Natural killer cell treated with Interleukin-12 subunit alpha and Interleukin-12 subunit beta and Interleukin-15 and Interleukin-18, amount 100 ng/mL, for 72 hours (primary cell): ENCODE results near the gene KCNMA1. TPM values are rescaled to one million over a fixed set of nuclear protein-coding genes. Genes with fewer than 3 reads are reported as not detected.

Experiments
- ATAC-seq, 2 donors: fragments of 150-1000 bp; cut with Tn5 transposase in 1 of 2; sonication (Bioruptor Pico), chemical (Tn5 transposase) in 1 of 2; 2 replicates each; pipeline ENCODE4 v1.10.0; 2021
- DNase-seq: peaks from one replicate; pipeline ENCODE4 v3.0.0; 2022; ENCODE audit warnings: low spot score
- H3K27ac Mint-ChIP-seq, 2 donors: 1 replicate in 1 of 2; 2 replicates in 1 of 2; pipeline ENCODE4 v1.8.0; 2022; ENCODE audit warnings: mixed read lengths in 2 of 2, mild to moderate bottlenecking in 1 of 2, moderate library complexity in 1 of 2
- H3K27me3 Mint-ChIP-seq, 2 donors: 1 replicate in 1 of 2; 2 replicates in 1 of 2; pipeline ENCODE4 v1.8.0; 2022; ENCODE audit warnings: mixed read lengths in 2 of 2
- H3K36me3 Mint-ChIP-seq: one replicate; pipeline ENCODE4 v1.8.0; 2022; ENCODE audit warnings: mixed read lengths
- H3K4me1 Mint-ChIP-seq, 2 donors: 1 replicate in 1 of 2; 2 replicates in 1 of 2; pipeline ENCODE4 v1.8.0; 2022; ENCODE audit warnings: low read depth in 2 of 2, mixed read lengths in 2 of 2, mild to moderate bottlenecking in 1 of 2
- H3K4me3 Mint-ChIP-seq: one replicate; pipeline ENCODE4 v1.8.0; 2022; ENCODE audit warnings: mixed read lengths
- H3K9me3 Mint-ChIP-seq: 2 replicates; pipeline ENCODE4 v1.8.0; 2022; ENCODE audit warnings: mixed read lengths
- total RNA-seq, 2 donors: library from RNA; stranded (reverse); gene quantifications; one replicate each; pipeline ENCODE4 v1.2.3, GENCODE V29; 2022

Gene KCNMA1
- total RNA-seq, 2 donors from 2014 or later, result 2.8 TPM; not detected in 1

DNA sequence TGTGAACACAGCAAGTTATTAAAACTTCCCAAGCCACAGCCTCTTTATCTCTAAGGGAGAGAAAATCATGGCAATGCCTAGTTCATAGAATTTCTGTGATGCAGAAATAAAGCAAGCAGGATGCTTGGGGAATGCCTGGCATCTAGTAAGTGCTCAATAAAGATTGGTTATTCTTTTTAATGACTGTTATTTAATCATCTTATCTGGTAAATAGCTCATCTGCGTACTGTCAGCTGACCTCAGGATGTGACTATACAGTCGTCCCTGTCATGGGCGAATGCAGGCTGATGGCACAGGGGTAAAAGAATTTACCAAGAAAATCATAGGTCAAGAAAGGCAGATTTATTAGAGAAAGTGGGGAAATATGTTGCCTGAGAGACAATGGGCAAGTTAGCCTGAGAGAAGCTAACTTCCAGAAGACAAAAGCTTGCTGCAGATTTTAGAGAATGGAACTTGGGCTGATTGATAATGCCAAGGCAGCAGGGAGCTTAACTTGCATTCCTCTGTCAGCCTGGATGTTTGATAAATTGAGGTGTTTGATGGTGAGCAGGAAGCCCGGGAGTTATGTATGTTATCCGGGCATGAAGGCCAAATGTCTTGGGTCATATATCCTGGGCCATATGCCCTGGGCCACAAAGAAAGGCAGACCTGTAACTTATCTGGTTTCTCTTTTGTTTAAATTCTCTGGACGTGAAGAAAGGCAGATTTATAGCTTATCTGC, 126.0 kb downstream of the KCNMA1 start:
- no peak overlapping the region for H3K27ac Mint-ChIP-seq
- peaks cover 11 to 23% of the 10 kb centered on the region in 2 donors for H3K27me3 Mint-ChIP-seq
- ATAC-seq, result no peak
- DNase-seq, result no peak
- no peaks in the 10 kb centered on the region for H3K9me3 Mint-ChIP-seq
- H3K4me3 Mint-ChIP-seq, result no peak overlapping the region
- H3K36me3 Mint-ChIP-seq, result no peaks in the 10 kb centered on the region
- no peaks in the 10 kb centered on the region for H3K4me1 Mint-ChIP-seq

DNA sequence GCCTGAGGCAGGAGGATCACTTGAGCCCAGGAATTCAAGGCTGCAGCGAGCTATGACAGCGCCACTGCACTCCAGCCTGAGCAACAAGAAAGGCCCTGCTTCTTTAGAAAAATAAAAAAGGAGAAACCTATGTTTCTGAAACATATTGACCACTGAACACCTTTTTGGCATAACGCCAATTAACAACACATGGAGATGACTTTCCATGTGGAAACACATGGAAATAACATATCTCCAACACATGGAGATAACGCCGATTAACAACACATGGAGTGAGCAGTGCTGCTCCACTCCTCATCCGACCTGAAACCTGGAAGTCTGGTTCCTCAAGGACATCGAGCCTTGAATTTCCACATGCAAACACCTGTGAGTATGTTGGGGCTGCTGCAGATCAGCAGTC, 126.9 kb downstream of the KCNMA1 start:
- H3K36me3 Mint-ChIP-seq, result no peaks in the 10 kb centered on the region
- ATAC-seq, result no peak
- no peaks in the 10 kb centered on the region for H3K9me3 Mint-ChIP-seq
- H3K4me1 Mint-ChIP-seq, result no peaks in the 10 kb centered on the region
- H3K4me3 Mint-ChIP-seq, result no peak overlapping the region
- H3K27ac Mint-ChIP-seq, result no peak overlapping the region
- no peak for DNase-seq
- peaks cover 14 to 22% of the 10 kb centered on the region in 2 donors for H3K27me3 Mint-ChIP-seq

DNA sequence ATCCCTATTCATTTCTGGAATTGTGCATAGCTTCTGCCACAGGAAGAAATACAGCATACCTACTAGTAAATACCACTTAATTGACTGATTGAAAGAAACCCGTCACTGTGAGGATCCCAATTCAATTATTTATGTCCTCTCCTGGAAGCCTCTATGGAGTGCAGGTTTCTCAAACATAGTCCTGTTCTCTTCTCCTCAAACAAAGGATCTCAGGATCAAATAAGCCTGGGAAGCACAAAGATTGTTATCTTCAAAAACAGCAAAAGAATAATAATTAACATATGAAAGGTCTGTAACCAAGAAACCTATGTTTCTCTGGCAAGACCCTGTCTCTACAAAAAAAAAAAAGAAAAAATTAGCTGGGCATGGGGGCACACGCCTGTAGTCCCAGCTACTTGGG, 127.3 kb downstream of the KCNMA1 start:
- Mint-ChIP-seq H3K4me1 (no peaks in the 10 kb centered on the region), H3K9me3 (no peaks in the 10 kb centered on the region), H3K4me3 (no peak overlapping the region), H3K27me3 (peaks cover 18 to 24% of the 10 kb centered on the region in 2 donors), H3K36me3 (no peaks in the 10 kb centered on the region), H3K27ac (no peak overlapping the region)
- DNase-seq (no peak), ATAC-seq (no peak)

DNA sequence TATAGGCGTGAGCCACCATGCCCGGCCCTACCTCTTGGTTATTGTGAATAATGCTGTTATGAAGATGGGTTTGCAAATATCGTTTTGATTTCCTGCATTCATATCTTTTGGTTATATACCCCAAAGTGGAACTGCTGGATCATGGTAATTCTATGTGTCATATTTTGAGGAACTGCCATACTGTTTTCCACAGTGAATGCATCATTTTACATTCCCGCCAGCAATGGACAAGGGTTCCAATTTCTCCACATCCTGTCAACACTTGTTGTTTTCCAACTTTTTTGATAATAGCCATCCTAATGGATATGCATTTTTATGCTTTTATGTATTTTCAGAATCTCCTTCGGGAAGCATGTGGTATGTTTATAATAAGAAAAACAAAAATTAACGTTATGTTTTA, 128.2 kb downstream of the KCNMA1 start:
- no peak for ATAC-seq
- DNase-seq, result no peak
- Mint-ChIP-seq H3K4me1 (no peaks in the 10 kb centered on the region), H3K9me3 (no peaks in the 10 kb centered on the region), H3K27ac (no peak overlapping the region), H3K36me3 (no peaks in the 10 kb centered on the region), H3K27me3 (peaks cover 20 to 27% of the 10 kb centered on the region in 2 donors), H3K4me3 (no peak overlapping the region)

DNA sequence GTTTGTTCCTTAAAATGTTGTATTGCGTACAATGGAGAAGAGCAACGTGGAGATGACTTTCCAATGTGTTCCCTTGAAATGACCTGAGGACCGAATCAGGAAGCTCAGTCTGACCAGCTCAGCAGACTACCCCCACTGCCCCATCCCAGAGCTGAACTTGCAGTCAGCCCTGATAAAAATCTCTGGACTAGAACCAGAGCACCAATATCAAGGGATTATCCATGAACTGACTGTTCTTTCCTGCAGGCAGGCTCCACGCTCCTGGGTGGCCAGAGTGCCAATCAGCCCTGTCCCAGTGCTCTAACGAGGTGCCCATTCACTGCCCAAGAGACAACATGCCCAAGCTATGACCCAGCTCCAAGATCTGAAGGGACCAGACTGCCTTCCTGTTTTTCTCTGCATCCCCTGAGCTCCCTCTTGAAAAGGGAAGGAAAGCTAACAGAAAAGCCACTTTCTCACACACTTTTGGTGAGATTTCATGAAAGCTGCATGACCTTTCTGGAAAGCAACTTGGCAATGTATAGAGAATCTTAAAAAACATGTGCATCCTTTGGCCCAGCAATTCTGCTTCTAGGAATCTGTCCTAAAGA, 130.2 kb downstream of the KCNMA1 start:
- no peaks in the 10 kb centered on the region for H3K4me1 Mint-ChIP-seq
- no peak for DNase-seq
- H3K4me3 Mint-ChIP-seq, result no peak overlapping the region
- ATAC-seq, result no peak
- peaks cover 23 to 34% of the 10 kb centered on the region in 2 donors for H3K27me3 Mint-ChIP-seq
- no peak overlapping the region for H3K27ac Mint-ChIP-seq
- no peaks in the 10 kb centered on the region for H3K36me3 Mint-ChIP-seq
- H3K9me3 Mint-ChIP-seq, result no peaks in the 10 kb centered on the region

DNA sequence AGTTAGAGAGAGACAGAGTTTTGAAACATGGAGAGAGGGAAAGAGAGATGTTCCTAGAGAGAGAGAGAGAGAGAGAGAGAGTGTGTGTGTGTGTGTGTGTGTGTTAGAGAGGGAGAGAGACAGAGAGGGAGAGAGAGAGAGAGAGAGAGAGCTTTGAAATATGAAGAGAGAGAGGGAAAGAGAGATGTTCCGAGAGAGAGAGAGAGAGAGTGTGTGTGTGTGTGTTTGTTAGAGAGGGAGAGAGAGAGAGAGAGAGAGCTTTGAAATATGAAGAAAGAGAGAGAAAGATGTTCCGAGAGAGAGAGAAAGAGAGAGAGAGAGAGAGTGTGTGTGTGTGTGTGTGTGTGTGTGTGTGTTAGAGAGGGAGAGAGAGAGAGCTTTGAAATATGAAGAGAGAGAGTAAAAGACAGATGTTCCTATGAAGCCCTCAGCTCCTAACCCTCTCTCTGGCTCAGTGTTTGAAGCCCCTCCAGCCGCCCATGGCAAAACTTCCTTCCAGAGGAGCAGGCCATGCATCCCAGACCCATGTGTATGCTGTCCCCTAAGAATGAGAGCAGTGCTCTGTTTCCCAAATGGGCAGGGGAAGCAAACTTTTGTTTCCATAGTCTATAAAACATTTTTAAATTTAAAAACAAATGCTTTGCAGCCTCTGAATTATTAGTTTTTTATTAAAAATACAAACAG, 130.9 kb downstream of the KCNMA1 start:
- no peak for DNase-seq
- H3K27ac Mint-ChIP-seq, result no peak overlapping the region
- peaks cover 27 to 40% of the 10 kb centered on the region in 2 donors for H3K27me3 Mint-ChIP-seq
- no peaks in the 10 kb centered on the region for H3K9me3 Mint-ChIP-seq
- H3K4me1 Mint-ChIP-seq, result no peaks in the 10 kb centered on the region
- H3K4me3 Mint-ChIP-seq, result no peak overlapping the region
- H3K36me3 Mint-ChIP-seq, result no peaks in the 10 kb centered on the region
- ATAC-seq, result no peak

DNA sequence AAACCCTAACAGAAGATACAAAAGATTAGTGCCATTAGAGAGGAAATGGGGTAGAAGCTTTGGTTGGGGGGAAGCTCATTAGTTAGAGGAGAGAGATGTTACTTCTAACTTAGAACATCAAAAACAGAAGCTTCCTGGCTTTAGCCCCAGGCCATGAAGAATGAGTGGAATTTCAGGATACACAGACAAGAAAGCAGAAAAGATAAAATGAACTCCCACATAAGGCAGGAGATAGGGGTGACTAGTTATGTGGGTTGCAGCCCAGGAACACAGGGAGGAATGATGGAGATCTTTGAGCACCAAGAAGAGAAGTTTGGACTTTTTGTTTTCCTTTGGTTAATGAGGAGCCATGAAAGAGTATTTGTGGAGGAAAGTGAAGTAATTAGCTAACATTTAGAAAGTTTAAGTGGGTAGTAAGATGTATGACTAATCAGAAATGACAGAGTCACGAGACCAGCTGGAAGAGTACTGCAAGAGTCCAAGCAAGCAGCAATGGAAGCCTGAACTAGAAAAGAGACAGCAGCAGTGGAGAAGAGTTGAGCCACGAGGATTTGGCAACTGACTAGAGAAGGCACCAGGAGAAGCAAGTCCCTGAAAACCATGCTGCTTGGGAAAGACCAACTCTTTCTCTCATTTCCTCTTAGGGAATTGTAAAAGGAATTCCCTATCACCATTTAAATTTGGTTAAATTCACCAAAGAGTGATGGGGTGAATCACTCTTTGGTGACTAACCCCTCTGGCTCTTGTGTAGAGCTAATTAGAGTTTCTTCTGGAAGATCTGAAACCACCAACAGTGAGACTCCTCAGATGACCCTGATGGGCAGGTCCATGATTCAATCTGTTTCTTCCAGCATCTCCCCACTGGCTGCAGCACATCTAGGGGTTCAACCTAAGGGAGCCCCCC, 131.9 kb downstream of the KCNMA1 start:
- Mint-ChIP-seq H3K27ac (no peak overlapping the region), H3K27me3 (peaks cover 27 to 40% of the 10 kb centered on the region in 2 donors), H3K4me1 (no peaks in the 10 kb centered on the region), H3K4me3 (no peak overlapping the region), H3K36me3 (no peaks in the 10 kb centered on the region), H3K9me3 (no peaks in the 10 kb centered on the region)
- DNase-seq, result no peak
- no peak for ATAC-seq

DNA sequence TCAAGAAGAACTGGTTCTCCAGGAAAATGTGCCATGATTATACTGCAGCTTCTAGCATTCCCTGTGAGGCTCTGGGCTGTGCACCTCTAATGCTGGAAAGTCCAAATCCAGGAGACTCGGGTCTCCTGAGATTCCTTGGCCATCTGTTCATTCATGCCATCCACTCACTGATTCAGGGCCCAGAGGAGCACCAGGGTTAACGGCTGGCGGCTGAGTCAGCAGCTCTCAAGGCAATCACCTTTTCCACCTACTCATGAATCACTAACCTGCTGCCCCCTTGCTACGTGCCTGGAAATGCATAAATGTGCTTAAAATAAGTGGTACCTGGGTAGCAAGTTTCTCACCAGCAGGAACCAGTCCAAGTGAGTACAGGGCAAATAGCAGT, 132.7 kb downstream of the KCNMA1 start:
- Mint-ChIP-seq H3K9me3 (no peaks in the 10 kb centered on the region), H3K4me3 (no peak overlapping the region), H3K4me1 (no peaks in the 10 kb centered on the region), H3K27me3 (peaks cover 26 to 40% of the 10 kb centered on the region in 2 donors), H3K27ac (no peak overlapping the region), H3K36me3 (no peaks in the 10 kb centered on the region)
- DNase-seq (no peak), ATAC-seq (no peak)

DNA sequence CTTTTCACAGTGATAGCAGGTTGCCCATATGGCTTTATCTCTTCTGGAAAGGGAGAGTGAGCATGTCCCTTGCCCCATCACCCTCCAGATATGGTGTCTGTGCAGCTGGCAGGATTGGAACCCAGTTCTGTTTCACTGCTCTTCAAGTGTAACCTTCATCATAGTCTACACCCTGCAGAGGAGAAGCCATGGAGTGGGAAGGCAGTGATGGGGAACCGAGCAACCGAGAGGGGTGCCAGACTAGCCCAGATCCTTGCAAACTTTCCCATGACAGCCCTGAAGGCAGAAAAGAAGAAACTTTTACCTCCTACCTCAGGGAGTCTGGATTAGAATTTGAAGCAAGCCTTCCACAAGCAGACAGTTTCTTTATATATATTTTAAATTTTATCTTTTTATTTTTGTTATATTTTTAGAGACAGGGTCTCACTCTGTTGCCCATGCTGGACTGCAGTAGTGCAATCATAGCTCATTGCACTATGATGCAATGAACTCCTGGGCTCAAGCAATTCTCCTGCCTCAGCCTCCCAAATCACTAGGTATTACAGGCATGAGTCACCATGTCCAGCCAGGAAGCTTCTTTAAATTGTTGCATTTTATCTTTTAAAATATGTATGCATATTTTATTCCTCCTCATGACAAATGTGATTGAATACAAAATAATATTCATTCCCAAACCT, 133.3 kb downstream of the KCNMA1 start:
- Mint-ChIP-seq H3K27ac (no peak overlapping the region), H3K36me3 (no peaks in the 10 kb centered on the region), H3K4me1 (no peaks in the 10 kb centered on the region), H3K4me3 (no peak overlapping the region), H3K9me3 (no peaks in the 10 kb centered on the region), H3K27me3 (peaks cover 26 to 40% of the 10 kb centered on the region in 2 donors)
- DNase-seq (no peak), ATAC-seq (no peak)

DNA sequence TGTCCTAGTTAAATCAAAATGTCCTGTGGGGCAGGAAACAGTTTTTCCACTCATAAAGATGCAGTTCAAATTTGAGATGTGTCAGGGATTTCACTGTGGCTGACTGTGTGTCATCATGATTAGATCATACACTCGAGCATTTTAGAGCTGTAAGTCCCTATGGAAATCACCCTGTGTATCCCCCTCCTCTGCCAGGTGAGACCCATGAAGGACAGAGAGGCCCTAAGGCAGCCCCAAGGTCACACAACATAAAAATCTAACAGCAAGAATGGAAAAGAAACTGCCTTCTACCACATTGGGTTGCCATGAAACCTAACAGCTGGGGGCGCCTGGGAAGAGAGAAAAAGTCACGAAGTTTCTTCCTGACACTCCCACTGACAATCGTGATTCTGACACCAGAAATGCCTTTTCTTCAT, 135.8 kb downstream of the KCNMA1 start:
- H3K27me3 Mint-ChIP-seq, result peaks cover 25 to 29% of the 10 kb centered on the region in 2 donors
- DNase-seq, result no peak
- no peak overlapping the region for H3K4me3 Mint-ChIP-seq
- H3K4me1 Mint-ChIP-seq, result no peaks in the 10 kb centered on the region
- ATAC-seq, result no peak
- no peaks in the 10 kb centered on the region for H3K36me3 Mint-ChIP-seq
- no peak overlapping the region for H3K27ac Mint-ChIP-seq
- H3K9me3 Mint-ChIP-seq, result no peaks in the 10 kb centered on the region

DNA sequence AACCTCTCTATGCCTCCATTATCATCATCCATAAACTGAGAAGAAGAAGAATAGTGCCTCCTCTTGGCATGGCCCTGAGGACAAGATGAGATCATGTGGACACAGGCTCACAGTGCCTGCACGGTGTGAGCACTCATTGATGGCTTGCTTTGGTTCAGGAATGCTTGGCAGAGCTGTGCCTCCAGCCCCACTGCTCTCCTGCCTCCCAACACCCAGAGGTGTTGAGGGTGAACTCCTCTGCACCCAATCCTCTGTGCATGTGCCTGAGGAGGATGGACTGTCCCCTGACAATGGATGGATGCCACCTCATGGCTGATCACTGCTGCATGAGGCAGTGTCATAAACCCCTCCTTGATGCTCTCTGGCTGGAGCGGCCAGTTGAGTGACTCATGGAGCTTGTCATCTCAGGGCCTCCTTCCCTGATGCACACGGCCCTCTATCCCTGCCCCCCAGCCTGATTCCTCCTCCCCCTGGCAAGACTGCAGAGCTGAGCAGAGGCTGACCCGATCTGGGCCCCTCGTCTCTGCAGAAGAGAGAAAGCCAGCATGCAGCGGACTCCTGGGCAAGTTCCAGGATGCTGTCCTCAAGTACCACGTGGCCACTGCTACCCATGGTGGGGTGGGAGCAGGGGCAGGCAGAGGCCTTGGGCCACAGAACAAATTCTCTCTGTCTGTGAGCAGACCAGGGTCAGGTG, 136.3 kb downstream of the KCNMA1 start:
- Mint-ChIP-seq H3K36me3 (no peaks in the 10 kb centered on the region), H3K9me3 (no peaks in the 10 kb centered on the region), H3K4me3 (no peak overlapping the region), H3K4me1 (no peaks in the 10 kb centered on the region), H3K27me3 (peaks cover 24% of the 10 kb centered on the region in 2 donors), H3K27ac (no peak overlapping the region)
- no peak for DNase-seq
- peak in 1 of 2 donors; percentile 62 for ATAC-seq

DNA sequence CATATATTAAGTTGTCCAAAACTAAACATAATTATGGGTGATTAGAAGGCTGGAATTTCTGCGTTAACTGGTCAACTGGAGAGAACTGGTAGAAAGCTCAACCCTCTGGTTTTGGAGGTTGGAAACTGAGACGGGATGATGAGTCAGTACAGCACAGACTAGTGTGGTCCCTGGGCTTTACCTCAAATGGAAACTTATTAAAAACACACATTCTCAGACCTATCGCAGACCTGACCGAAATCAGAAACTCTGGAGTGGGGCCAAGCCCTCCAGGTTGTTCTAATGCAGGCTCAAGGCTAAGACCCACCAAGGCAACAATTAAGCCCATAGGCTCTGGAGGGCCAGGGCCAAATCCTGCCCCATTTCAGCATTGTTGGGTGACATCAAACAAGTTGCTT, 136.9 kb downstream of the KCNMA1 start:
- no peak for DNase-seq
- ATAC-seq, result peak; percentile 13 to 28
- no peaks in the 10 kb centered on the region for H3K36me3 Mint-ChIP-seq
- H3K27me3 Mint-ChIP-seq, result peaks cover 20 to 22% of the 10 kb centered on the region in 2 donors
- no peaks in the 10 kb centered on the region for H3K4me1 Mint-ChIP-seq
- no peak overlapping the region for H3K4me3 Mint-ChIP-seq
- no peaks in the 10 kb centered on the region for H3K9me3 Mint-ChIP-seq
- no peak overlapping the region for H3K27ac Mint-ChIP-seq

DNA sequence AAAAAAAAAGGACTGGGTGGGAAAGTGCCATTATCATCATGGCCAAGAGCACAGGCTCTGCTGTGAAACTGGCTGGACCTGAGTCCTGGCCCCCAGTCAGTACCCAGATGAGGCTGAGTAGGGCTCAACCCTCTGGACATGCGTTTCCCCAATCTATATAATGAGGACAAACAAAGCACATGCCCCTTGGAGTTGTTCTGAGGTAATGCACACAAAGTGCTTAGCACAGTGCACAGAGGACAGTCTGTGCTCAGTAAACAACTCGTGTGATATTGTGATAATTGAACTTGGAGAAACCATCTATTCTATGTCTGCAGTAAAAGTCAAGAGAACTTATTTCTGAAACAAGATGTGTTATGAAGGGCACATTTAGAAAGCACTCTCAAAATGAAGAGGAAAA, 138.8 kb downstream of the KCNMA1 start:
- H3K9me3 Mint-ChIP-seq, result no peaks in the 10 kb centered on the region
- H3K4me3 Mint-ChIP-seq, result no peak overlapping the region
- DNase-seq, result no peak
- H3K4me1 Mint-ChIP-seq, result no peaks in the 10 kb centered on the region
- H3K27ac Mint-ChIP-seq, result no peak overlapping the region
- ATAC-seq, result no peak
- H3K27me3 Mint-ChIP-seq, result peaks cover 12 to 15% of the 10 kb centered on the region in 2 donors
- no peaks in the 10 kb centered on the region for H3K36me3 Mint-ChIP-seq
